SK-N-SH (cell line): ENCODE data around the gene EIF4E2. TPM values are rescaled to one million over a fixed set of nuclear protein-coding genes. Genes with fewer than 3 reads are reported as not detected.

Source experiments
- CTCF ChIA-PET: fragments of 300-600, 350-600 bp; formaldehyde crosslinking; extraction: SDS; loops from one replicate; lab custom pipeline; 2021; lab: Yijun Ruan, JAX
- POLR2A ChIA-PET: fragments of 350-600 bp; sonication (Branson Sonifier 250); formaldehyde crosslinking; extraction: SDS; loops from one replicate; lab custom pipeline; 2020; ENCODE audit warnings: antibody characterized with exemption, inconsistent platforms; lab: Yijun Ruan, JAX
- DNase-seq: peaks from one replicate; pipeline ENCODE4 v3.0.0; 2012
- H2AFZ ChIP-seq: fragments of 200-600 bp; sonication (generic); 2 replicates; pipeline ENCODE4 v1.8.1; 2016; ENCODE audit warnings: antibody characterized with exemption, mild to moderate bottlenecking, low read depth
- H3F3A ChIP-seq: fragments of 200-600 bp; sonication (generic); replicated peaks from 2 replicates; pipeline ENCODE3; 2016; ENCODE audit warnings: antibody characterized with exemption, mild to moderate bottlenecking; ENCODE audit not compliant: insufficient read depth
- H3K27ac ChIP-seq, 2 experiments: fragments of 200-500 bp in 1 of 2; fragments of 200-600 bp in 1 of 2; sonication (Bioruptor generic) in 1 of 2; sonication (generic), shearing (Covaris generic) in 1 of 2; 2 replicates each; pipeline versions ENCODE4 v1.5.1 to v1.6.1; 2014 to 2016; ENCODE audit warnings: low read depth in 2 of 2, inconsistent platforms in 1 of 2, low read length in 1 of 2, mild to moderate bottlenecking in 1 of 2, mixed read lengths in 1 of 2
- H3K27me3 ChIP-seq: fragments of 200-600 bp; sonication (generic), shearing (Covaris generic); 2 replicates; pipeline ENCODE4 v1.6.1; 2016; ENCODE audit warnings: mixed run types; ENCODE audit not compliant: insufficient read depth
- H3K36me3 ChIP-seq, 2 experiments: fragments of 200-500 bp in 1 of 2; fragments of 200-600 bp in 1 of 2; sonication (Bioruptor generic) in 1 of 2; sonication (generic) in 1 of 2; replicated peaks in 1 of 2; 2 replicates each; pipeline versions ENCODE3 to v1.5.1; 2014 to 2016; ENCODE audit warnings: low read length in 1 of 2, mild to moderate bottlenecking in 1 of 2; ENCODE audit not compliant: insufficient read depth in 2 of 2, control insufficient read depth in 1 of 2
- H3K4me1 ChIP-seq, 2 experiments: fragments of 200-500 bp in 1 of 2; fragments of 200-600 bp in 1 of 2; sonication (Bioruptor generic) in 1 of 2; sonication (generic), shearing (Covaris generic) in 1 of 2; 2 replicates each; pipeline versions ENCODE4 v1.5.1 to v1.6.1; 2014 to 2016; ENCODE audit warnings: low read depth in 1 of 2, low read length in 1 of 2, mixed run types in 1 of 2; ENCODE audit not compliant: insufficient read depth in 2 of 2, control insufficient read depth in 1 of 2
- H3K4me2 ChIP-seq: fragments of 200-600 bp; sonication (generic), shearing (Covaris generic); 2 replicates; pipeline ENCODE4 v1.6.1; 2017; ENCODE audit warnings: mixed run types
- H3K4me3 ChIP-seq, 2 experiments: fragments of 200-500 bp in 1 of 2; fragments of 200-600 bp in 1 of 2; sonication (Bioruptor generic) in 1 of 2; sonication (generic), shearing (Covaris generic) in 1 of 2; 2 replicates each; pipeline versions ENCODE4 v1.5.1 to v1.8.1; 2014 to 2016; ENCODE audit warnings: low read depth in 2 of 2, inconsistent platforms in 1 of 2, low read length in 1 of 2, mild to moderate bottlenecking in 1 of 2, mixed read lengths in 1 of 2, moderate library complexity in 1 of 2
- H3K79me2 ChIP-seq: fragments of 200-600 bp; sonication (generic); 2 replicates; pipeline ENCODE4 v1.8.1; 2017; ENCODE audit warnings: mild to moderate bottlenecking; ENCODE audit not compliant: insufficient read depth
- H3K9ac ChIP-seq: fragments of 200-600 bp; sonication (generic); 2 replicates; pipeline ENCODE4 v1.6.1; 2017; ENCODE audit warnings: mixed run types
- H3K9me2 ChIP-seq: fragments of 200-600 bp; sonication (generic); 2 replicates; pipeline ENCODE4 v1.6.1; 2017; ENCODE audit warnings: mixed run types
- H3K9me3 ChIP-seq: fragments of 200-600 bp; sonication (generic); 2 replicates; pipeline ENCODE4 v1.6.1; 2017; ENCODE audit warnings: mixed run types, mild to moderate bottlenecking, moderate library complexity
- H4K20me1 ChIP-seq: fragments of 200-600 bp; sonication (generic); 2 replicates; pipeline ENCODE4 v1.6.1; 2017; ENCODE audit warnings: mild to moderate bottlenecking, mixed run types; ENCODE audit not compliant: insufficient read depth
- ELF1 ChIP-seq: IDR thresholded peaks from 2 replicates; pipeline ENCODE4 v1.4.0; 2012
- EP300 ChIP-seq, 2 experiments: IDR thresholded peaks; 2 replicates each; pipeline versions ENCODE4 v1.4.0 to v1.6.1; 2012; ENCODE audit warnings: borderline replicate concordance in 1 of 2, low read depth in 1 of 2, low read length in 1 of 2
- FOSL2 ChIP-seq: IDR thresholded peaks from 2 replicates; pipeline ENCODE4 v1.4.0; 2012; ENCODE audit warnings: low read depth, mild to moderate bottlenecking, moderate library complexity, borderline replicate concordance
- FOXJ3 ChIP-seq: sonication (generic); formaldehyde crosslinking; IDR thresholded peaks from 2 replicates; pipeline ENCODE4 v1.5.1; 2020; ENCODE audit warnings: mild to moderate bottlenecking, missing genetic modification reagents
- GATA2 ChIP-seq: sonication (generic); formaldehyde crosslinking; IDR thresholded peaks from 2 replicates; pipeline ENCODE4 v1.5.0; 2020; ENCODE audit warnings: mild to moderate bottlenecking, missing genetic modification reagents
- MEF2A ChIP-seq: IDR thresholded peaks from 2 replicates; pipeline ENCODE4 v1.4.0; 2012; ENCODE audit warnings: low read depth, borderline replicate concordance
- NRF1 ChIP-seq: IDR thresholded peaks from 2 replicates; pipeline ENCODE4 v1.6.1; 2012; ENCODE audit warnings: low read depth, mild to moderate bottlenecking, low read length
- POLR2AphosphoS5 ChIP-seq: IDR thresholded peaks from 2 replicates; pipeline ENCODE4 v1.6.1; 2012; ENCODE audit warnings: low read depth, low read length
- RAD21 ChIP-seq: IDR thresholded peaks from 2 replicates; pipeline ENCODE4 v1.6.1; 2012; ENCODE audit warnings: mild to moderate bottlenecking, low read length
- SIN3A ChIP-seq: IDR thresholded peaks from 2 replicates; pipeline ENCODE4 v1.6.1; 2012; ENCODE audit warnings: low read depth, mild to moderate bottlenecking, low read length, moderate library complexity, borderline replicate concordance
- WGBS: methylation state at CpG from one replicate; pipeline ENCODE4 v1.1.6; 2017; ENCODE audit warnings: low lambda C conversion rate; 5-methylcytosine and 5-hydroxymethylcytosine counted together
- polyA plus RNA-seq, 3 experiments: library from polyadenylated mRNA; depleted of rRNA; stranded (reverse); fragments of >200 nt; gene quantifications; 2 replicates each; pipeline ENCODE4 v1.2.3, GENCODE V29; 2012
- TF ChIP-seq, protein P1 (sequence below): IDR thresholded peaks from 2 replicates; pipeline ENCODE4 v1.4.0; 2012; ENCODE audit warnings: low read depth, borderline replicate concordance
- TF ChIP-seq, protein P2 (sequence below): IDR thresholded peaks from 2 replicates; pipeline ENCODE4 v1.4.0; 2012; ENCODE audit warnings: low read depth
- TF ChIP-seq, protein P3 (sequence below): fragments of 150-350 bp; IDR thresholded peaks from 2 replicates; pipeline ENCODE4 v1.6.1; 2017; ENCODE audit warnings: antibody characterized with exemption, low read length, low read depth, borderline replicate concordance
- TF ChIP-seq, protein P4 (sequence below): fragments of 200-600 bp; sonication (generic); IDR thresholded peaks from 2 replicates; pipeline ENCODE4 v1.6.1; 2017; ENCODE audit warnings: antibody characterized with exemption, mild to moderate bottlenecking, moderate library complexity
- TF ChIP-seq, protein P5 (sequence below): IDR thresholded peaks from 2 replicates; pipeline ENCODE4; 2012

EIF4E2 gene
- polyA plus RNA-seq, 1 of the 3 experiments (the other 2 are of a cell fraction), result 29.1 TPM

DNA sequence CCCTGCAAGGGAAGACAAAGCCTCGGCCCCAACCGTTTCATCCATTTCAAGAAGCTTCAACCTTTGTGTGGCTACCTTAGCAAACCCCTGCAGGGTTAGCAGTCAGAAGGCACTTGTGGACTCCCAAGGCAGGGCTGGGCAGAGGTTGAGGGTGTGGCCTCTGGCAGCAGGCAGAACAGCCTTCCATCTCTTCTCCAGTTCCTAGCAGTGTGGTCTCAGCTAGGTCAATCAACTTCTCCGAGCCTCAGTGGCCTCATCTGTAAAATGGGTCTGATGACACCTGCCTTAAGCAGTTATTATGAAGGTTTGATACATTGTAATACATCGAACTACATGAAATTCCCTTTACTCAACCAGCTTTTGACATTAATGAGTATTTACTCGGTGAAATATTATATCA lies 37.1 kb upstream of the EIF4E2 start:
- no peak for DNase-seq
- peaks cover 19% of the 10 kb centered on the region for H3K27me3 ChIP-seq
- no peak overlapping the region for H3K27ac ChIP-seq
- ChIA-PET CTCF (interaction anchor here (0.9 to 3.9 kb wide), 6 partner anchors 8 to 78 kb away, joined by 4 to 55 read pairs (median 8); partner anchors contain the start of genes CHRND and PRSS56), POLR2A (no interaction called here)
- no peak for TF ChIP-seq EP300 (IDR thresholded peaks at IDR 0.05; ENCODE audit: borderline replicate concordance in 1 of 2, low read depth in 1 of 2, low read length in 1 of 2)
- TF ChIP-seq, protein P1, sequence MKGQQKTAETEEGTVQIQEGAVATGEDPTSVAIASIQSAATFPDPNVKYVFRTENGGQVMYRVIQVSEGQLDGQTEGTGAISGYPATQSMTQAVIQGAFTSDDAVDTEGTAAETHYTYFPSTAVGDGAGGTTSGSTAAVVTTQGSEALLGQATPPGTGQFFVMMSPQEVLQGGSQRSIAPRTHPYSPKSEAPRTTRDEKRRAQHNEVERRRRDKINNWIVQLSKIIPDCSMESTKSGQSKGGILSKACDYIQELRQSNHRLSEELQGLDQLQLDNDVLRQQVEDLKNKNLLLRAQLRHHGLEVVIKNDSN, result no peak
- TF ChIP-seq SIN3A, result no peak
- TF ChIP-seq NRF1, result no peak
- no peak for TF ChIP-seq ELF1
- TF ChIP-seq MEF2A, result no peak
- TF ChIP-seq, protein P2, sequence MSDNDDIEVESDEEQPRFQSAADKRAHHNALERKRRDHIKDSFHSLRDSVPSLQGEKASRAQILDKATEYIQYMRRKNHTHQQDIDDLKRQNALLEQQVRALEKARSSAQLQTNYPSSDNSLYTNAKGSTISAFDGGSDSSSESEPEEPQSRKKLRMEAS, result no peak
- no peak for TF ChIP-seq FOXJ3
- TF ChIP-seq, protein P3, sequence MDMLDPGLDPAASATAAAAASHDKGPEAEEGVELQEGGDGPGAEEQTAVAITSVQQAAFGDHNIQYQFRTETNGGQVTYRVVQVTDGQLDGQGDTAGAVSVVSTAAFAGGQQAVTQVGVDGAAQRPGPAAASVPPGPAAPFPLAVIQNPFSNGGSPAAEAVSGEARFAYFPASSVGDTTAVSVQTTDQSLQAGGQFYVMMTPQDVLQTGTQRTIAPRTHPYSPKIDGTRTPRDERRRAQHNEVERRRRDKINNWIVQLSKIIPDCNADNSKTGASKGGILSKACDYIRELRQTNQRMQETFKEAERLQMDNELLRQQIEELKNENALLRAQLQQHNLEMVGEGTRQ, result no peak
- no peak for TF ChIP-seq POLR2AphosphoS5
- TF ChIP-seq, protein P4, sequence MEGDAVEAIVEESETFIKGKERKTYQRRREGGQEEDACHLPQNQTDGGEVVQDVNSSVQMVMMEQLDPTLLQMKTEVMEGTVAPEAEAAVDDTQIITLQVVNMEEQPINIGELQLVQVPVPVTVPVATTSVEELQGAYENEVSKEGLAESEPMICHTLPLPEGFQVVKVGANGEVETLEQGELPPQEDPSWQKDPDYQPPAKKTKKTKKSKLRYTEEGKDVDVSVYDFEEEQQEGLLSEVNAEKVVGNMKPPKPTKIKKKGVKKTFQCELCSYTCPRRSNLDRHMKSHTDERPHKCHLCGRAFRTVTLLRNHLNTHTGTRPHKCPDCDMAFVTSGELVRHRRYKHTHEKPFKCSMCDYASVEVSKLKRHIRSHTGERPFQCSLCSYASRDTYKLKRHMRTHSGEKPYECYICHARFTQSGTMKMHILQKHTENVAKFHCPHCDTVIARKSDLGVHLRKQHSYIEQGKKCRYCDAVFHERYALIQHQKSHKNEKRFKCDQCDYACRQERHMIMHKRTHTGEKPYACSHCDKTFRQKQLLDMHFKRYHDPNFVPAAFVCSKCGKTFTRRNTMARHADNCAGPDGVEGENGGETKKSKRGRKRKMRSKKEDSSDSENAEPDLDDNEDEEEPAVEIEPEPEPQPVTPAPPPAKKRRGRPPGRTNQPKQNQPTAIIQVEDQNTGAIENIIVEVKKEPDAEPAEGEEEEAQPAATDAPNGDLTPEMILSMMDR, result no peak
- TF ChIP-seq RAD21, result no peak
- no peak for TF ChIP-seq FOSL2
- TF ChIP-seq, protein P5, sequence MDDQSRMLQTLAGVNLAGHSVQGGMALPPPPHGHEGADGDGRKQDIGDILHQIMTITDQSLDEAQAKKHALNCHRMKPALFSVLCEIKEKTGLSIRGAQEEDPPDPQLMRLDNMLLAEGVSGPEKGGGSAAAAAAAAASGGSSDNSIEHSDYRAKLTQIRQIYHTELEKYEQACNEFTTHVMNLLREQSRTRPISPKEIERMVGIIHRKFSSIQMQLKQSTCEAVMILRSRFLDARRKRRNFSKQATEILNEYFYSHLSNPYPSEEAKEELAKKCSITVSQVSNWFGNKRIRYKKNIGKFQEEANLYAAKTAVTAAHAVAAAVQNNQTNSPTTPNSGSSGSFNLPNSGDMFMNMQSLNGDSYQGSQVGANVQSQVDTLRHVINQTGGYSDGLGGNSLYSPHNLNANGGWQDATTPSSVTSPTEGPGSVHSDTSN, result no peak
- TF ChIP-seq GATA2, result no peak
- no peaks in the 10 kb centered on the region for H3K36me3 ChIP-seq
- H3F3A ChIP-seq, result no peaks in the 10 kb centered on the region
- no peak overlapping the region for H2AFZ ChIP-seq
- no peaks in the 10 kb centered on the region for H3K9me3 ChIP-seq
- peaks cover 0 to 15% of the 10 kb centered on the region in 2 experiments; a peak in 1 of 4 replicates for H3K4me1 ChIP-seq
- no peaks in the 10 kb centered on the region for H3K79me2 ChIP-seq
- no peak overlapping the region for H3K9ac ChIP-seq
- no peak overlapping the region for H3K4me2 ChIP-seq
- H4K20me1 ChIP-seq, result no peaks in the 10 kb centered on the region
- WGBS, result 34% methylated on average over 5 of the region's 5 CpGs
- no peaks in the 10 kb centered on the region for H3K9me2 ChIP-seq
- H3K4me3 ChIP-seq, result no peak overlapping the region
